ENCODE results near the gene SOS1. TPM values are rescaled to one million over a fixed set of nuclear protein-coding genes. Genes with fewer than 3 reads are reported as not detected.

SOS1 gene
- total RNA-seq, 1 experiment from 2014 or later, result 28.4 TPM

GRCh38 chr2:38959938-38960608 is 160.8 kb downstream of the SOS1 start (continued):
- no peak for TF ChIP-seq NFATC4 (CRISPR knock-in tag; IDR thresholded peaks at IDR 0.05)
- TF ChIP-seq ZNF138 (CRISPR knock-in tag; conservative IDR thresholded peaks at IDR 0.05), result peak; percentile 89
- peak; percentile 93 for TF ChIP-seq CREB1 (CRISPR knock-in tag; IDR thresholded peaks at IDR 0.05)
- TF ChIP-seq ZNF396 (CRISPR knock-in tag; IDR thresholded peaks at IDR 0.05; ENCODE audit: borderline replicate concordance), result no peak
- no peak for TF ChIP-seq RORB (CRISPR knock-in tag; IDR thresholded peaks at IDR 0.05)
- peak; percentile 98 for TF ChIP-seq ZNF232 (CRISPR knock-in tag; IDR thresholded peaks at IDR 0.05)
- TF ChIP-seq TEAD1 (CRISPR knock-in tag; IDR thresholded peaks at IDR 0.05), result peak; percentile 98
- TF ChIP-seq KAT7 (CRISPR knock-in tag; IDR thresholded peaks at IDR 0.05; ENCODE audit: borderline replicate concordance), result peak; percentile 98
- TF ChIP-seq FOXP1 (CRISPR knock-in tag; IDR thresholded peaks at IDR 0.05; ENCODE audit: borderline replicate concordance), result peak; percentile 100
- peak; percentile 70; the same call in 1 of the 2 replicates for TF ChIP-seq ZNF263 (CRISPR knock-in tag; IDR thresholded peaks at IDR 0.05; ENCODE audit: low read depth)
- TF ChIP-seq, protein P1, sequence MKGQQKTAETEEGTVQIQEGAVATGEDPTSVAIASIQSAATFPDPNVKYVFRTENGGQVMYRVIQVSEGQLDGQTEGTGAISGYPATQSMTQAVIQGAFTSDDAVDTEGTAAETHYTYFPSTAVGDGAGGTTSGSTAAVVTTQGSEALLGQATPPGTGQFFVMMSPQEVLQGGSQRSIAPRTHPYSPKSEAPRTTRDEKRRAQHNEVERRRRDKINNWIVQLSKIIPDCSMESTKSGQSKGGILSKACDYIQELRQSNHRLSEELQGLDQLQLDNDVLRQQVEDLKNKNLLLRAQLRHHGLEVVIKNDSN (CRISPR knock-in tag; IDR thresholded peaks at IDR 0.05), result peak; percentile 80
- TF ChIP-seq, protein P2, sequence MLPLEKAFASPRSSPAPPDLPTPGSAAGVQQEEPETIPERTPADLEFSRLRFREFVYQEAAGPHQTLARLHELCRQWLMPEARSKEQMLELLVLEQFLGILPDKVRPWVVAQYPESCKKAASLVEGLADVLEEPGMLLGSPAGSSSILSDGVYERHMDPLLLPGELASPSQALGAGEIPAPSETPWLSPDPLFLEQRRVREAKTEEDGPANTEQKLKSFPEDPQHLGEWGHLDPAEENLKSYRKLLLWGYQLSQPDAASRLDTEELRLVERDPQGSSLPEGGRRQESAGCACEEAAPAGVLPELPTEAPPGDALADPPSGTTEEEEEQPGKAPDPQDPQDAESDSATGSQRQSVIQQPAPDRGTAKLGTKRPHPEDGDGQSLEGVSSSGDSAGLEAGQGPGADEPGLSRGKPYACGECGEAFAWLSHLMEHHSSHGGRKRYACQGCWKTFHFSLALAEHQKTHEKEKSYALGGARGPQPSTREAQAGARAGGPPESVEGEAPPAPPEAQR (CRISPR knock-in tag; IDR thresholded peaks at IDR 0.05), result no peak
- TF ChIP-seq GRHL2 (CRISPR knock-in tag; IDR thresholded peaks at IDR 0.05; ENCODE audit: insufficient replicate concordance, severe bottlenecking), result no peak
- peak; percentile 96 for TF ChIP-seq ZBTB21 (CRISPR knock-in tag; IDR thresholded peaks at IDR 0.05; ENCODE audit: borderline replicate concordance)
- no peak for TF ChIP-seq GTF2I (CRISPR knock-in tag; conservative IDR thresholded peaks at IDR 0.05)
- TF ChIP-seq JAZF1 (CRISPR knock-in tag; IDR thresholded peaks at IDR 0.05), result no peak
- TF ChIP-seq ERG (CRISPR knock-in tag; IDR thresholded peaks at IDR 0.05), result no peak
- no peak for TF ChIP-seq GABPB1 (CRISPR knock-in tag; IDR thresholded peaks at IDR 0.05)
- TF ChIP-seq, protein P3, sequence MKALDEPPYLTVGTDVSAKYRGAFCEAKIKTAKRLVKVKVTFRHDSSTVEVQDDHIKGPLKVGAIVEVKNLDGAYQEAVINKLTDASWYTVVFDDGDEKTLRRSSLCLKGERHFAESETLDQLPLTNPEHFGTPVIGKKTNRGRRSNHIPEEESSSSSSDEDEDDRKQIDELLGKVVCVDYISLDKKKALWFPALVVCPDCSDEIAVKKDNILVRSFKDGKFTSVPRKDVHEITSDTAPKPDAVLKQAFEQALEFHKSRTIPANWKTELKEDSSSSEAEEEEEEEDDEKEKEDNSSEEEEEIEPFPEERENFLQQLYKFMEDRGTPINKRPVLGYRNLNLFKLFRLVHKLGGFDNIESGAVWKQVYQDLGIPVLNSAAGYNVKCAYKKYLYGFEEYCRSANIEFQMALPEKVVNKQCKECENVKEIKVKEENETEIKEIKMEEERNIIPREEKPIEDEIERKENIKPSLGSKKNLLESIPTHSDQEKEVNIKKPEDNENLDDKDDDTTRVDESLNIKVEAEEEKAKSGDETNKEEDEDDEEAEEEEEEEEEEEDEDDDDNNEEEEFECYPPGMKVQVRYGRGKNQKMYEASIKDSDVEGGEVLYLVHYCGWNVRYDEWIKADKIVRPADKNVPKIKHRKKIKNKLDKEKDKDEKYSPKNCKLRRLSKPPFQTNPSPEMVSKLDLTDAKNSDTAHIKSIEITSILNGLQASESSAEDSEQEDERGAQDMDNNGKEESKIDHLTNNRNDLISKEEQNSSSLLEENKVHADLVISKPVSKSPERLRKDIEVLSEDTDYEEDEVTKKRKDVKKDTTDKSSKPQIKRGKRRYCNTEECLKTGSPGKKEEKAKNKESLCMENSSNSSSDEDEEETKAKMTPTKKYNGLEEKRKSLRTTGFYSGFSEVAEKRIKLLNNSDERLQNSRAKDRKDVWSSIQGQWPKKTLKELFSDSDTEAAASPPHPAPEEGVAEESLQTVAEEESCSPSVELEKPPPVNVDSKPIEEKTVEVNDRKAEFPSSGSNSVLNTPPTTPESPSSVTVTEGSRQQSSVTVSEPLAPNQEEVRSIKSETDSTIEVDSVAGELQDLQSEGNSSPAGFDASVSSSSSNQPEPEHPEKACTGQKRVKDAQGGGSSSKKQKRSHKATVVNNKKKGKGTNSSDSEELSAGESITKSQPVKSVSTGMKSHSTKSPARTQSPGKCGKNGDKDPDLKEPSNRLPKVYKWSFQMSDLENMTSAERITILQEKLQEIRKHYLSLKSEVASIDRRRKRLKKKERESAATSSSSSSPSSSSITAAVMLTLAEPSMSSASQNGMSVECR (CRISPR knock-in tag; IDR thresholded peaks at IDR 0.05; ENCODE audit: borderline replicate concordance), result peak; percentile 98
- TF ChIP-seq, protein P4, sequence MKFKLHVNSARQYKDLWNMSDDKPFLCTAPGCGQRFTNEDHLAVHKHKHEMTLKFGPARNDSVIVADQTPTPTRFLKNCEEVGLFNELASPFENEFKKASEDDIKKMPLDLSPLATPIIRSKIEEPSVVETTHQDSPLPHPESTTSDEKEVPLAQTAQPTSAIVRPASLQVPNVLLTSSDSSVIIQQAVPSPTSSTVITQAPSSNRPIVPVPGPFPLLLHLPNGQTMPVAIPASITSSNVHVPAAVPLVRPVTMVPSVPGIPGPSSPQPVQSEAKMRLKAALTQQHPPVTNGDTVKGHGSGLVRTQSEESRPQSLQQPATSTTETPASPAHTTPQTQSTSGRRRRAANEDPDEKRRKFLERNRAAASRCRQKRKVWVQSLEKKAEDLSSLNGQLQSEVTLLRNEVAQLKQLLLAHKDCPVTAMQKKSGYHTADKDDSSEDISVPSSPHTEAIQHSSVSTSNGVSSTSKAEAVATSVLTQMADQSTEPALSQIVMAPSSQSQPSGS (CRISPR knock-in tag; IDR thresholded peaks at IDR 0.05; ENCODE audit: borderline replicate concordance, low read depth), result peak; percentile 82
- peak; percentile 96 for TF ChIP-seq NFE2L1 (CRISPR knock-in tag; IDR thresholded peaks at IDR 0.05)
- TF ChIP-seq IRF1 (CRISPR knock-in tag; IDR thresholded peaks at IDR 0.05), result peak; percentile 98
- TF ChIP-seq, protein P5, sequence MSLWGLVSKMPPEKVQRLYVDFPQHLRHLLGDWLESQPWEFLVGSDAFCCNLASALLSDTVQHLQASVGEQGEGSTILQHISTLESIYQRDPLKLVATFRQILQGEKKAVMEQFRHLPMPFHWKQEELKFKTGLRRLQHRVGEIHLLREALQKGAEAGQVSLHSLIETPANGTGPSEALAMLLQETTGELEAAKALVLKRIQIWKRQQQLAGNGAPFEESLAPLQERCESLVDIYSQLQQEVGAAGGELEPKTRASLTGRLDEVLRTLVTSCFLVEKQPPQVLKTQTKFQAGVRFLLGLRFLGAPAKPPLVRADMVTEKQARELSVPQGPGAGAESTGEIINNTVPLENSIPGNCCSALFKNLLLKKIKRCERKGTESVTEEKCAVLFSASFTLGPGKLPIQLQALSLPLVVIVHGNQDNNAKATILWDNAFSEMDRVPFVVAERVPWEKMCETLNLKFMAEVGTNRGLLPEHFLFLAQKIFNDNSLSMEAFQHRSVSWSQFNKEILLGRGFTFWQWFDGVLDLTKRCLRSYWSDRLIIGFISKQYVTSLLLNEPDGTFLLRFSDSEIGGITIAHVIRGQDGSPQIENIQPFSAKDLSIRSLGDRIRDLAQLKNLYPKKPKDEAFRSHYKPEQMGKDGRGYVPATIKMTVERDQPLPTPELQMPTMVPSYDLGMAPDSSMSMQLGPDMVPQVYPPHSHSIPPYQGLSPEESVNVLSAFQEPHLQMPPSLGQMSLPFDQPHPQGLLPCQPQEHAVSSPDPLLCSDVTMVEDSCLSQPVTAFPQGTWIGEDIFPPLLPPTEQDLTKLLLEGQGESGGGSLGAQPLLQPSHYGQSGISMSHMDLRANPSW (CRISPR knock-in tag; conservative IDR thresholded peaks at IDR 0.05; ENCODE audit: low read depth), result 0 out of 2 replicates have a peak, but pooled peaks have one; percentile 87
- no peak for TF ChIP-seq PRRX2 (CRISPR knock-in tag; IDR thresholded peaks at IDR 0.05)
- peak; percentile 82; the same call in 1 of the 2 replicates for TF ChIP-seq NR2C2 (CRISPR knock-in tag; IDR thresholded peaks at IDR 0.05)
- no peak for TF ChIP-seq ZNF423 (CRISPR knock-in tag; IDR thresholded peaks at IDR 0.05)
- peak; percentile 93 for TF ChIP-seq CREM (CRISPR knock-in tag; IDR thresholded peaks at IDR 0.05)

All from WTC11 (cell line).